Keratinocyte (primary cell): ENCODE measurements around the gene CLRN1.

Source experiments
- CTCF ChIP-seq, 3 experiments: IDR thresholded peaks in 1 of 3; conservative IDR thresholded peaks in 1 of 3; optimal IDR thresholded peaks in 1 of 3; 2 replicates in 2 of 3; 3 replicates in 1 of 3; pipeline versions ENCODE3 to v1.5.1; 2011; ENCODE audit warnings: low read length in 3 of 3, mild to moderate bottlenecking in 3 of 3, moderate library complexity in 2 of 3, control low read depth in 1 of 3, inconsistent platforms in 1 of 3; ENCODE audit not compliant: insufficient read depth in 2 of 3; ENCODE audit errors: extremely low read depth in 1 of 3
- EZH2 ChIP-seq: IDR thresholded peaks from one replicate; pipeline ENCODE4 v1.6.1; 2012; ENCODE audit warnings: inconsistent platforms, mild to moderate bottlenecking, low read length, moderate library complexity

GRCh38 chr3:150902988-150903387, 69.5 kb downstream of the CLRN1 start:
- no peak for TF ChIP-seq CTCF (optimal IDR thresholded peaks at IDR 0.05 in 1 of 3, IDR thresholded peaks at IDR 0.05 in 1 of 3, conservative IDR thresholded peaks at IDR 0.05 in 1 of 3; ENCODE audit: extremely low read depth in 1 of 3, insufficient read depth in 2 of 3, low read length in 3 of 3)
- no peak for TF ChIP-seq EZH2
